Vagina (tissue), 2 donors: ENCODE results near the gene ONECUT2.

Experiments used
- POLR2A ChIP-seq, 2 donors: fragments of 450-650 bp; IDR thresholded peaks; one replicate each; pipeline ENCODE4 v1.6.1; 2017; ENCODE audit warnings: antibody characterized with exemption in 2 of 2, mild to moderate bottlenecking in 2 of 2, moderate library complexity in 2 of 2
- TF ChIP-seq, protein P1 (sequence below), 3 experiments: fragments of 450-650 bp in 2 of 3; fragments of 200-600 bp in 1 of 3; sonication (generic) in 1 of 3; IDR thresholded peaks; one replicate each; pipeline ENCODE4 v1.5.1; 2017 to 2019; ENCODE audit warnings: antibody characterized with exemption in 3 of 3, mild to moderate bottlenecking in 2 of 3, moderate library complexity in 2 of 3

DNA sequence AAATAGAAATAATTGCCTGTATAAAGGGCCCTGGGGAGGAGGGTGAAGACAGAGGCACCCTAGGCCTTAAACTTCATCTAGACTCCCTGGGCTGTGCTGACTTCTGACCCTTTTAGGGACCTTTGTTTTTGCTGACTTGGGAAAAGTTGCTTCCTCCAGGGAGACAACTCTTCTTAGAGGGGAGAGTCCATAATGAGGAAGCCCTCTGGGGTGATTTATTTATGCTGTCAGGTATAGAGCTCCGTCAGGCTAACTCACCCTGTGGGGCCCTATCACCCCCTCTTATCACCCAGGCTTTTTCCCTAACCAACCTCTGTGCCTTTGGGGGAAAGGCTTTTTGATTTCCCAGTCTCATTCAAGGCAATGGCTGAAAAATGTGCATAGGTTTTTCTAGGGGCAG, 8.1 kb downstream of the ONECUT2 start:
- TF ChIP-seq, protein P1, sequence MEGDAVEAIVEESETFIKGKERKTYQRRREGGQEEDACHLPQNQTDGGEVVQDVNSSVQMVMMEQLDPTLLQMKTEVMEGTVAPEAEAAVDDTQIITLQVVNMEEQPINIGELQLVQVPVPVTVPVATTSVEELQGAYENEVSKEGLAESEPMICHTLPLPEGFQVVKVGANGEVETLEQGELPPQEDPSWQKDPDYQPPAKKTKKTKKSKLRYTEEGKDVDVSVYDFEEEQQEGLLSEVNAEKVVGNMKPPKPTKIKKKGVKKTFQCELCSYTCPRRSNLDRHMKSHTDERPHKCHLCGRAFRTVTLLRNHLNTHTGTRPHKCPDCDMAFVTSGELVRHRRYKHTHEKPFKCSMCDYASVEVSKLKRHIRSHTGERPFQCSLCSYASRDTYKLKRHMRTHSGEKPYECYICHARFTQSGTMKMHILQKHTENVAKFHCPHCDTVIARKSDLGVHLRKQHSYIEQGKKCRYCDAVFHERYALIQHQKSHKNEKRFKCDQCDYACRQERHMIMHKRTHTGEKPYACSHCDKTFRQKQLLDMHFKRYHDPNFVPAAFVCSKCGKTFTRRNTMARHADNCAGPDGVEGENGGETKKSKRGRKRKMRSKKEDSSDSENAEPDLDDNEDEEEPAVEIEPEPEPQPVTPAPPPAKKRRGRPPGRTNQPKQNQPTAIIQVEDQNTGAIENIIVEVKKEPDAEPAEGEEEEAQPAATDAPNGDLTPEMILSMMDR (IDR thresholded peaks at IDR 0.05): no peak
- no peak for TF ChIP-seq POLR2A (IDR thresholded peaks at IDR 0.05)
